Measurements from ENCODE around the gene IRX4.

GRCh38 chr5:1925111-1926070 lies 42.7 kb upstream of the IRX4 start:
- TF ChIP-seq, protein P1, sequence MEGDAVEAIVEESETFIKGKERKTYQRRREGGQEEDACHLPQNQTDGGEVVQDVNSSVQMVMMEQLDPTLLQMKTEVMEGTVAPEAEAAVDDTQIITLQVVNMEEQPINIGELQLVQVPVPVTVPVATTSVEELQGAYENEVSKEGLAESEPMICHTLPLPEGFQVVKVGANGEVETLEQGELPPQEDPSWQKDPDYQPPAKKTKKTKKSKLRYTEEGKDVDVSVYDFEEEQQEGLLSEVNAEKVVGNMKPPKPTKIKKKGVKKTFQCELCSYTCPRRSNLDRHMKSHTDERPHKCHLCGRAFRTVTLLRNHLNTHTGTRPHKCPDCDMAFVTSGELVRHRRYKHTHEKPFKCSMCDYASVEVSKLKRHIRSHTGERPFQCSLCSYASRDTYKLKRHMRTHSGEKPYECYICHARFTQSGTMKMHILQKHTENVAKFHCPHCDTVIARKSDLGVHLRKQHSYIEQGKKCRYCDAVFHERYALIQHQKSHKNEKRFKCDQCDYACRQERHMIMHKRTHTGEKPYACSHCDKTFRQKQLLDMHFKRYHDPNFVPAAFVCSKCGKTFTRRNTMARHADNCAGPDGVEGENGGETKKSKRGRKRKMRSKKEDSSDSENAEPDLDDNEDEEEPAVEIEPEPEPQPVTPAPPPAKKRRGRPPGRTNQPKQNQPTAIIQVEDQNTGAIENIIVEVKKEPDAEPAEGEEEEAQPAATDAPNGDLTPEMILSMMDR (IDR thresholded peaks at IDR 0.05): no peak
- no peak for TF ChIP-seq POLR2A (IDR thresholded peaks at IDR 0.05)
- TF ChIP-seq EP300 (IDR thresholded peaks at IDR 0.05): no peak

Measured in tibial nerve (tissue), 4 donors.